Esophagus muscularis mucosa (tissue), 3 donors: ENCODE data around the gene UROC1.

Experiments used
- POLR2AphosphoS5 ChIP-seq, 2 donors: sonication (generic); formaldehyde crosslinking; IDR thresholded peaks; one replicate each; pipeline ENCODE4 v1.6.1; 2017; ENCODE audit warnings: antibody characterized with exemption in 2 of 2
- TF ChIP-seq, protein P1 (sequence below), 3 experiments: fragments of 200-600 bp in 2 of 3; fragments of 450-650 bp in 1 of 3; sonication (generic) in 2 of 3; IDR thresholded peaks; one replicate each; pipeline ENCODE4 v1.5.1; 2017 to 2019; ENCODE audit warnings: antibody characterized with exemption in 3 of 3, mild to moderate bottlenecking in 2 of 3, moderate library complexity in 1 of 3

DNA sequence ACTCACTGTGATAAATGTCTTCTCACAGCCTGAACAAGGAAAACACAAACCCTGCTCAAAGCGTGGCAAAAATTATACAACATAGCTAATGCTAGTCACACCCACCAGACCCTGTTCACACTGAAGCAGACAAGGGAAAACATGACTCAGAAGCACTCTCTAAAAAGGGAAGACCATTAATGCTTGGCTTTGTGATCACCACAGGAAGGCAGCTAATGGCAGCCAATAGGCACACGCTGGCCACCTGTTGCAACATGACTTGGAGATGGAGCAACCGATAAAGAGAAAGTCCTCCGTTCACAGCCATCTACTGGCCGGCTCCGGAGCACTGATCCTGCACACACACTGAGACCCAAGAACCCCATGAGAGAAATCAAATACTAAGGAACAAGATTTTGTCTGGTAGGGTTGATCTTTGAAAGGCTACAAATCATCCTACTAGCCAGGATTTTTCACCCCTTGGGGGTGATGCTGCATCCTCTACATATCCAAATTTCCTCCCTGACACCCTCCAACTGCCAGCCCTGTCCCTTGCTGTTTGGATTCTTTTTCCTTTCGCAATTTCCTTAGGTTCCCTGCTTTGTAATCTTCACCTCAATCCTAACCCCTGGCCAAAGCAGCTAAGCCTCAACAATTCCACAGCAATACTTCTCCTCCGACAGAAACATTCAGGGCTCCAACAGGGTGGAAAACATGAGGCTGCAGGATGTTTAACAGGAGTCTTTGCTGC lies 45.1 kb downstream of the UROC1 start:
- TF ChIP-seq, protein P1, sequence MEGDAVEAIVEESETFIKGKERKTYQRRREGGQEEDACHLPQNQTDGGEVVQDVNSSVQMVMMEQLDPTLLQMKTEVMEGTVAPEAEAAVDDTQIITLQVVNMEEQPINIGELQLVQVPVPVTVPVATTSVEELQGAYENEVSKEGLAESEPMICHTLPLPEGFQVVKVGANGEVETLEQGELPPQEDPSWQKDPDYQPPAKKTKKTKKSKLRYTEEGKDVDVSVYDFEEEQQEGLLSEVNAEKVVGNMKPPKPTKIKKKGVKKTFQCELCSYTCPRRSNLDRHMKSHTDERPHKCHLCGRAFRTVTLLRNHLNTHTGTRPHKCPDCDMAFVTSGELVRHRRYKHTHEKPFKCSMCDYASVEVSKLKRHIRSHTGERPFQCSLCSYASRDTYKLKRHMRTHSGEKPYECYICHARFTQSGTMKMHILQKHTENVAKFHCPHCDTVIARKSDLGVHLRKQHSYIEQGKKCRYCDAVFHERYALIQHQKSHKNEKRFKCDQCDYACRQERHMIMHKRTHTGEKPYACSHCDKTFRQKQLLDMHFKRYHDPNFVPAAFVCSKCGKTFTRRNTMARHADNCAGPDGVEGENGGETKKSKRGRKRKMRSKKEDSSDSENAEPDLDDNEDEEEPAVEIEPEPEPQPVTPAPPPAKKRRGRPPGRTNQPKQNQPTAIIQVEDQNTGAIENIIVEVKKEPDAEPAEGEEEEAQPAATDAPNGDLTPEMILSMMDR (IDR thresholded peaks at IDR 0.05): no peak
- TF ChIP-seq POLR2AphosphoS5 (IDR thresholded peaks at IDR 0.05): peak; percentile 86 to 89
